Endothelial cell of umbilical vein (primary cell): ENCODE results near the gene INPP5B. TPM values are rescaled to one million over a fixed set of nuclear protein-coding genes. Genes with fewer than 3 reads are reported as not detected.

Experiments
- BruUV-seq: library from RNA; stranded (reverse); fragments of 400-500 nt; replicated peaks from 2 replicates; lab custom pipeline; 2021; lab: Mats Ljungman, UMichigan
- CTCF ChIA-PET: fragments of 300-600, 350-600 bp; sonication (Branson Sonifier 250); formaldehyde crosslinking; loops from one replicate; lab custom pipeline; 2021; ENCODE audit warnings: antibody characterized with exemption, inconsistent platforms; lab: Charles Lee
- POLR2A ChIA-PET: fragments of 300-600, 350-600 bp; sonication (Branson Sonifier 250); formaldehyde crosslinking; loops from one replicate; lab custom pipeline; 2021; ENCODE audit warnings: antibody characterized with exemption, inconsistent platforms; lab: Charles Lee
- DNase-seq: peaks from one replicate; pipeline ENCODE4 v3.0.0-alpha.2; 2011; ENCODE audit warnings: low read depth, low spot score
- FAIRE-seq: peaks from 2 replicates; lab custom pipeline; 2011; peaks lifted over from hg19 to GRCh38; lab: Jason Lieb, UNC
- H2AFZ ChIP-seq: 2 replicates; pipeline ENCODE4 v1.6.0; 2012; ENCODE audit warnings: low read depth, low read length, control low read depth, inconsistent platforms
- H3K27ac ChIP-seq: 2 replicates; pipeline ENCODE4 v1.5.1; 2011; ENCODE audit warnings: low read depth, mild to moderate bottlenecking, control low read depth, low read length, moderate library complexity; ENCODE audit not compliant: insufficient read depth
- H3K27me3 ChIP-seq, 2 experiments: 2 replicates each; pipeline versions ENCODE4 v1.6.0 to v1.6.1; 2011; ENCODE audit warnings: low read length in 2 of 2, mixed read lengths in 1 of 2; ENCODE audit not compliant: control insufficient read depth in 2 of 2, insufficient read depth in 2 of 2
- H3K36me3 ChIP-seq, 2 experiments: 2 replicates in 1 of 2; 3 replicates in 1 of 2; pipeline ENCODE4 v1.5.1; 2011; ENCODE audit warnings: low read length in 2 of 2, mild to moderate bottlenecking in 1 of 2, moderate library complexity in 1 of 2; ENCODE audit not compliant: control insufficient read depth in 2 of 2, insufficient read depth in 2 of 2; ENCODE audit errors: extremely low read depth in 1 of 2
- H3K4me1 ChIP-seq: 3 replicates; pipeline ENCODE4 v1.5.1; 2011; ENCODE audit warnings: mild to moderate bottlenecking, low read length; ENCODE audit not compliant: control insufficient read depth, insufficient read depth; ENCODE audit errors: extremely low read depth
- H3K4me2 ChIP-seq: 2 replicates; pipeline ENCODE4 v1.6.1; 2011; ENCODE audit warnings: low read length, control low read depth, mixed read lengths; ENCODE audit not compliant: insufficient read depth
- H3K4me3 ChIP-seq, 3 experiments: fragments of 200-600 bp in 1 of 3; sonication (generic), shearing (Covaris generic) in 1 of 3; replicated peaks in 1 of 3; 2 replicates each; pipeline ENCODE4 v1.5.1; 2011 to 2016; ENCODE audit warnings: control low read depth in 3 of 3, low read length in 3 of 3, mild to moderate bottlenecking in 2 of 3, inconsistent platforms in 1 of 3, low read depth in 1 of 3, moderate library complexity in 1 of 3; ENCODE audit not compliant: insufficient read depth in 1 of 3
- H3K79me2 ChIP-seq: 2 replicates; pipeline ENCODE4 v1.6.0; 2012; ENCODE audit warnings: low read length, inconsistent platforms; ENCODE audit not compliant: control insufficient read depth, insufficient read depth
- H3K9ac ChIP-seq: replicated peaks from 2 replicates; pipeline ENCODE3; 2011; ENCODE audit warnings: low read length, control low read depth; ENCODE audit not compliant: insufficient read depth; ENCODE audit errors: extremely low read depth
- H3K9me1 ChIP-seq: replicated peaks from 3 replicates; pipeline ENCODE4 v1.6.0; 2011; ENCODE audit warnings: mild to moderate bottlenecking, low read length; ENCODE audit not compliant: control insufficient read depth, insufficient read depth; ENCODE audit errors: extremely low read depth
- H3K9me3 ChIP-seq: replicated peaks from 2 replicates; pipeline ENCODE4 v1.5.1; 2012; ENCODE audit warnings: low read length, inconsistent platforms; ENCODE audit not compliant: control insufficient read depth, insufficient read depth
- H4K20me1 ChIP-seq: replicated peaks from 2 replicates; pipeline ENCODE3; 2011; ENCODE audit warnings: mild to moderate bottlenecking, low read length; ENCODE audit not compliant: control insufficient read depth, insufficient read depth; ENCODE audit errors: extremely low read depth
- EZH2 ChIP-seq: IDR thresholded peaks from 2 replicates; pipeline ENCODE4 v1.6.1; 2012; ENCODE audit warnings: borderline replicate concordance, low read depth, mild to moderate bottlenecking, moderate library complexity, low read length, inconsistent platforms; ENCODE audit not compliant: severe bottlenecking
- FOS ChIP-seq: IDR thresholded peaks from 2 replicates; pipeline ENCODE4 v1.6.1; 2011; ENCODE audit warnings: mild to moderate bottlenecking, low read length, moderate library complexity, borderline replicate concordance; ENCODE audit not compliant: insufficient read depth
- GATA2 ChIP-seq: IDR thresholded peaks from 2 replicates; pipeline ENCODE4 v1.7.0; 2011; ENCODE audit warnings: low read depth, mild to moderate bottlenecking, moderate library complexity, mixed read lengths, low read length; ENCODE audit not compliant: insufficient read length, insufficient read depth
- JUN ChIP-seq: IDR thresholded peaks from 2 replicates; pipeline ENCODE4 v1.6.1; 2011; ENCODE audit warnings: borderline replicate concordance, low read depth; ENCODE audit not compliant: insufficient read length, insufficient read depth
- MYC ChIP-seq: IDR thresholded peaks from one replicate; pipeline ENCODE4 v1.6.1; 2011; ENCODE audit warnings: mild to moderate bottlenecking, low read depth, low read length
- POLR2A ChIP-seq: IDR thresholded peaks from 2 replicates; pipeline ENCODE4 v1.6.1; 2012; ENCODE audit warnings: low read depth, mild to moderate bottlenecking, control low read depth, low read length
- POLR2AphosphoS5 ChIP-seq: IDR thresholded peaks from 2 replicates; pipeline ENCODE4 v1.6.1; 2012; ENCODE audit warnings: low read depth, mild to moderate bottlenecking, control low read depth, low read length, moderate library complexity; ENCODE audit not compliant: insufficient read depth
- dilution Hi-C: fragments of 300-500 bp; cut with MboI; formaldehyde crosslinking; loops from one replicate; pipeline ENCODE4 v1.15.0; 2019; ENCODE audit warnings: low sequenced_read_pairs; ENCODE audit not compliant: extremely low pct_ligation_motif_present
- intact Hi-C: fragments of 100-400 bp; cut with micrococcal nuclease; formaldehyde crosslinking; loops from one replicate; pipeline ENCODE4 v1.10.0; 2022
- polyA plus RNA-seq, 4 experiments: library from polyadenylated mRNA; depleted of rRNA in 3 of 4; stranded (reverse) in 3 of 4; unstranded in 1 of 4; fragments of >200 nt; gene quantifications; 2 replicates each; pipeline versions ENCODE4 v1.2.1 to v1.2.3, GENCODE V29; 2011 to 2012; ENCODE audit warnings: missing spikeins in 1 of 4
- total RNA-seq: library from RNA; stranded (reverse); gene quantifications from 2 replicates; pipeline ENCODE4 v1.2.3, GENCODE V29; 2021
- TF ChIP-seq, protein P1 (sequence below), 2 donors: IDR thresholded peaks; 1 replicate in 1 of 2; 2 replicates in 1 of 2; pipeline ENCODE4 v1.5.1; 2011; ENCODE audit warnings: low read length in 2 of 2, mild to moderate bottlenecking in 2 of 2, moderate library complexity in 2 of 2, control low read depth in 1 of 2, inconsistent platforms in 1 of 2, low read depth in 1 of 2; ENCODE audit not compliant: insufficient read depth in 1 of 2; ENCODE audit errors: extremely low read depth in 1 of 2
- TF ChIP-seq, protein P2 (sequence below): IDR thresholded peaks from 2 replicates; pipeline ENCODE4 v1.6.1; 2011; ENCODE audit not compliant: insufficient read depth, insufficient read length

Gene INPP5B
- total and polyA plus RNA-seq, 2 donors (not counting 3 experiments of a cell fraction or from before 2014, with no cell fraction given) = 7.4 to 14.7 TPM

GRCh38 chr1:37841652-37842051 lies 105.2 kb downstream of the INPP5B start:
- intact Hi-C loops = no loop called here
- BruUV-seq = no TSS peak

More at GRCh38 chr1:37841652-37842051, 105.2 kb downstream of the INPP5B start:
- Histone ChIP-seq H3K36me3 (peaks cover 7 to 9% of the 10 kb centered on the region in 2 experiments), H3K27me3 (no peaks in the 10 kb centered on the region), H2AFZ (no peak overlapping the region), H3K79me2 (peaks cover 18% of the 10 kb centered on the region), H3K9ac (no peak overlapping the region), H3K9me3 (no peaks in the 10 kb centered on the region), H4K20me1 (no peaks in the 10 kb centered on the region), H3K9me1 (no peaks in the 10 kb centered on the region), H3K4me1 (no peaks in the 10 kb centered on the region), H3K4me3 (no peak overlapping the region), H3K27ac (no peak overlapping the region), H3K4me2 (no peak overlapping the region)
- FAIRE-seq = no peak
- DNase-seq = no peak
- dilution Hi-C loops = no loop called here
- TF ChIP-seq MYC (no peak), EZH2 (no peak), FOS (no peak), GATA2 (no peak), JUN (no peak), POLR2AphosphoS5 (no peak), POLR2A (no peak)
- TF ChIP-seq, protein P1, sequence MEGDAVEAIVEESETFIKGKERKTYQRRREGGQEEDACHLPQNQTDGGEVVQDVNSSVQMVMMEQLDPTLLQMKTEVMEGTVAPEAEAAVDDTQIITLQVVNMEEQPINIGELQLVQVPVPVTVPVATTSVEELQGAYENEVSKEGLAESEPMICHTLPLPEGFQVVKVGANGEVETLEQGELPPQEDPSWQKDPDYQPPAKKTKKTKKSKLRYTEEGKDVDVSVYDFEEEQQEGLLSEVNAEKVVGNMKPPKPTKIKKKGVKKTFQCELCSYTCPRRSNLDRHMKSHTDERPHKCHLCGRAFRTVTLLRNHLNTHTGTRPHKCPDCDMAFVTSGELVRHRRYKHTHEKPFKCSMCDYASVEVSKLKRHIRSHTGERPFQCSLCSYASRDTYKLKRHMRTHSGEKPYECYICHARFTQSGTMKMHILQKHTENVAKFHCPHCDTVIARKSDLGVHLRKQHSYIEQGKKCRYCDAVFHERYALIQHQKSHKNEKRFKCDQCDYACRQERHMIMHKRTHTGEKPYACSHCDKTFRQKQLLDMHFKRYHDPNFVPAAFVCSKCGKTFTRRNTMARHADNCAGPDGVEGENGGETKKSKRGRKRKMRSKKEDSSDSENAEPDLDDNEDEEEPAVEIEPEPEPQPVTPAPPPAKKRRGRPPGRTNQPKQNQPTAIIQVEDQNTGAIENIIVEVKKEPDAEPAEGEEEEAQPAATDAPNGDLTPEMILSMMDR (IDR thresholded peaks at IDR 0.05; ENCODE audit: extremely low read depth in 1 of 2, insufficient read depth in 1 of 2, low read depth in 1 of 2, low read length in 2 of 2) = no peak
- TF ChIP-seq, protein P2, sequence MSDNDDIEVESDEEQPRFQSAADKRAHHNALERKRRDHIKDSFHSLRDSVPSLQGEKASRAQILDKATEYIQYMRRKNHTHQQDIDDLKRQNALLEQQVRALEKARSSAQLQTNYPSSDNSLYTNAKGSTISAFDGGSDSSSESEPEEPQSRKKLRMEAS = no peak
- CTCF ChIA-PET = interaction anchor here (2.1 kb wide), 1 partner anchor 18 kb away, joined by 9 read pairs; the partner anchor contains the start of gene MTF1
- POLR2A ChIA-PET = no interaction called here
